LHCN-M2 (cell line): Measurements from ENCODE around the gene C16orf46. TPM values are rescaled to one million over a fixed set of nuclear protein-coding genes. Genes with fewer than 3 reads are reported as not detected.

Source experiments
- DNase-seq: peaks from one replicate; pipeline ENCODE4 v3.0.0-alpha.2; 2012; ENCODE audit warnings: low read depth
- total RNA-seq: library from RNA; depleted of rRNA; stranded (reverse); fragments of >200 nt; gene quantifications from 2 replicates; pipeline ENCODE4 v1.2.3, GENCODE V29; 2014; rRNA removed

C16orf46 gene
- total RNA-seq, 1 experiment from 2014 or later, result 0.63 TPM

DNA sequence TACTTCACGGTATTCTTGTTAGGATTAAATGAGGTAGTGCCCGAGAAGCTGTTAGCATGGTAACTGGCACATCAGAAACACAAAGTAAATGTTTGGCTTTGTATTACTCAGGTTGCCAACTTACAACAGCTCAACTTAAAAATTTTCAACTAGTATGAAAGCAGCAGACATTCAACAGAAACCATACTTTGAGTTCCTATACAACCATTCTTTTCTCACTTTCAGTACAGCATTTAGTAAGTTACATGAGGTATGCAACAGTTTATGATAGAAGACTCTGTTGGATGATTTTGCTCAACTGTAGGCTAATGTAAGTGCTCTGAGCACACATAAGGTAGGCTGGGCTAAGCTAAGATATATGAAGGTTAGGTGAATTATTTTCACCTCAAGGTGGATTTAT is 62.4 kb downstream of the C16orf46 start:
- no peak for DNase-seq

DNA sequence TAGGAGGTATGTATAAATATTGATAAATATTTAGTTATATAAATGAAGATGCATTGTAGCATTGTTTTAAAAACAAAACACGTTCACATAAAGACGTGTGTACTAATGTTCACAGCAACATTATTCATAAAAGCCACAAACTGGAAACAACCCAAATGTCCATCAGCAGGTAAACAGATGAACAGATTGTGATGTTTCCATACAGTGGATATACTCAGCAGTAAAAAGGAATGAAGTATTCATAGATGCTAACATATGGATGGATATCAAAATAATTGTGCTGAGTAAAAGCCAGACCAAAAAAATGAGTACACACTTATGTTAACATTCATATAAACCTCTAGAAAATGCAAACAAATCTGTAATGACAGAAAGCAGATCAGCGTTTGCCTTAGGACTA is 64.1 kb downstream of the C16orf46 start:
- DNase-seq, result no peak

Other genes starting within 250 kb of the C16orf46 start
- 73.2 and 80.8 TPM in 2 replicates for gene CMC2, start 70.4 kb downstream of the C16orf46 start, total RNA-seq
- gene CENPN, start 70.0 kb downstream of the C16orf46 start, total RNA-seq, result 64.8 and 73.5 TPM in 2 replicates
- gene ATMIN, start 41.4 kb downstream of the C16orf46 start, total RNA-seq, result 36.7 and 41.5 TPM in 2 replicates
- gene GCSH, start 19.2 kb upstream of the C16orf46 start, total RNA-seq, result 32.3 and 35.0 TPM in 2 replicates
- gene BCO1, start 161.5 kb upstream of the C16orf46 start, total RNA-seq, result not detected in 2 replicates
- 4.5 and 4.8 TPM in 2 replicates for gene GAN, start 237.7 kb upstream of the C16orf46 start, total RNA-seq